HG03354 (cell line): ENCODE data around the gene CD79B.

Experiments
- ATAC-seq: cut with Tn5 transposase; IDR thresholded peaks from one replicate; pipeline ENCODE4 v1.9.1; 2021; ENCODE audit warnings: mild to moderate bottlenecking; ENCODE audit not compliant: unreplicated experiment, poor library complexity, severe bottlenecking

The CD79B gene

GRCh38 chr17:63955232-63955631, 23.1 kb upstream of the CD79B start:
- no peak for ATAC-seq

DNA sequence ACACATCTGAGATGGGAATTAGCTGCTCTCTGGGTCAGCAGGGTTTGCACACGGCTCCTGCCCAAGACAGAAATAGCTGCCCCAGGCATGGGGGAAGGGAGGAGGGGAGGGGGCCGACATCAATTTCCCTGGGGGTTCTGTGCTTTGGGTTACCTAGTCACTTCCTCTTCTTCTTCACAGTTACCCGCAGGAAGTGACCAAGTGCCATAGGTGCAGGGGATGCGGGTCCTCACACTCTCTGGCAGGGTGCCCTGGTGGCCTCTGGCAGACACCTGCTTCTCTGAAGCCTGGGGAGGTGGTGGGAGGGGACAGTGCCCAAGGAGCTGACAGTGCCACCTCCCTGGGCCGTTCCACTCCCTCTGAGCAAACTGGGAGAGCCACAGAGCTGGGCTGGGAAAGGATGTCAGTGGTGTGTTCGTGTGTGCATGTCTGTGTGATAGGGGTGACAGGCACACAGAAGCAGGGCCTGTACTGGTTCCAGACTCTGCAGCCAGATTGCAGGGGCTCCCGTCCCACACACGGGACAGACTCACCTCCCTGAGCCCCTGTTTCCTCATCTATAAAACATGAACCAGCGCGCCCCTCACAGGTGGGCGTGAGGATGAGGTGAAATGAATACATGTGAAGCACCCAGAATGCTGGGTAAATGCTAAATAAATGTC, 22.4 kb upstream of the CD79B start:
- ATAC-seq: peak; percentile 67

- ATAC-seq: no peak
Measured at GRCh38 chr17:63950940-63951907, 19.1 kb upstream of the CD79B start.

GRCh38 chr17:63949576-63950250, 17.6 kb upstream of the CD79B start:
- no peak for ATAC-seq

GRCh38 chr17:63948521-63948920, 16.4 kb upstream of the CD79B start:
- no peak for ATAC-seq

DNA sequence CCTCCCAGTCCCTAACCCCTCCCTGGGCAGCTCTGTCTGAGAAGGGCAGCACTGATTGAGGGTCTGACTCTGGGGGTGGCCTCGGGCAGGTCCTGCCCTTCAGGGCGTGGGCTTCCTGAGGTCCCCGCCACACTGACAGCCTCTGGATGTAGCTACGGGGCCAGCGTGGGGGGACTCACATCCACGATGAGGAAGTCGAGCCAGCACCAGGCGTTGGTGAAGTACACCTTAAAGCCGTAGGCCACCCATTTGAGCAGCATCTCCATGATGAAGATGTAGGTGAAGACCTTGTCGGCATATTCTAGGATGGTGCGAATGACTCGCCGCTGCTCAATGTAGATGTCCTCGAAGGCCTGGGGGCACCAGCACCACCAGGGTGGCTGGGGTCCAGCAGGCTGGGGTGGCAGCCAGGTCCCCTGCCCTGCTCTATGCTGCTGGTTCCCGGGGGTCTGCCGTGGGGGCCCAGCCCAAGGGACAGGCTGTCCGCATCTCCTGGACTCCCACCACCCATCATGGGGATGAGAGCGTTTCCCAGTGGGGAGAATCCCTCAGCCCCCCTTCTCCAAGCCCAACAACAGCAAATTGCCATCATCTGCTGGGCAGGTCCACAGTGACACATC, 15.7 kb upstream of the CD79B start:
- no peak for ATAC-seq

GRCh38 chr17:63946440-63947363, 14.6 kb upstream of the CD79B start:
- peak; percentile 77 for ATAC-seq

GRCh38 chr17:63945784-63946439, 13.8 kb upstream of the CD79B start:
- peak; percentile 47 for ATAC-seq

DNA sequence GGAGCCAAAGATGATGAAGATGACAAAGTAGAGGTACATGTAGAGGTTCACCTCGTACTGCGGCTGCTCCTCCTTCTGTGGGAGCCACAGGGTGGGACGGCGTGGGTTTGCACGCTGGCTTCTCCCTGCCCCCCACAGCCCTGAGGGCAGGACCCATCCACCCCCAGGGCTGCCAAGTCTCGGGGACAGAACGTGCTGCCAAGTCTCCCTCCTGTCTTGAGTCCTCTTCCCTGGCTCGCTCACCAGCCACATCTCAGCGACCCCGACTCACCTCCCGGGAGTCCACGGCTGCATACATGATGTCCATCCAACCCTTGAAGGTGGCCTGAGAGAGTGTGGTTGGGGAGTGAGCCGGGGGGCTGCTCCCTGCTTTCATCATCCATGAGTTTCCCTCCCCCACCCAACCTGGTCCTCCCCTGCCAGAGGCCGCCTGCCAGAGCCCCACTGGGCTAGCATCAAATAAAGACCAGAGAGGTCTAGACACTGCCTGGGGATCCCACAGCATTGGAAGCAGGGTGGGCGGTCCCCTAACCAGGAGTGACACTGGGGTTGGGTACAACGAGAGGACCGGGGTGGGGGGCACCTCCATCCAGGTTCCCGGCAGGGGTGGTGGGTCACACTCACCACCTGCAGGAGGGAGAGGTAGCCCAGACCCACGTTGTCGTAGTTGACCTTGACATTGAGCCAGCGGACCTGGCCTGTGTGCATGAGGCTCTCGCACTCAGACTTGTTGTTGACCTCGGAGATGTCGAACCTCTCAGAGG, 12.8 kb upstream of the CD79B start:
- ATAC-seq: no peak

DNA sequence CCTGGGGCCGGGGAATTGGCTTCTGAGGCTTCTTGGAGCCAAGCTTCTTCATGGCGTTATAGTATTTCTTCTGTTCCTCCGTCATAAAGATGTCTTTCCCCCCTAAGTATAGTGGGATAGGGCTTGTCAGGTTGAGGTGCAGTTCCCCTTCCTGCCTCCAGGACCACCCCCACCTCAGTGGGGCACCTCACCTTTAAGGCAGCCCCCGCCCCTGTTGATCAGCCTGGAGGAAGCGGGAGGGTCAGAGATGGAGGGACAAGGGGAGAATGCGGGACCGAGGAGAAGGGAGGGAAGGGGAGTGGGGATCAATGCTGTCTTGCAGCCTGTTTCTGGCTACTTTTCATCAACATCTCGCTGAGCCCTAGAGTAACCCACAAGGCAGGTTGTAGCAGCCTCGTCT, 11.6 kb upstream of the CD79B start:
- no peak for ATAC-seq

GRCh38 chr17:63942309-63942985, 10.3 kb upstream of the CD79B start:
- no peak for ATAC-seq

DNA sequence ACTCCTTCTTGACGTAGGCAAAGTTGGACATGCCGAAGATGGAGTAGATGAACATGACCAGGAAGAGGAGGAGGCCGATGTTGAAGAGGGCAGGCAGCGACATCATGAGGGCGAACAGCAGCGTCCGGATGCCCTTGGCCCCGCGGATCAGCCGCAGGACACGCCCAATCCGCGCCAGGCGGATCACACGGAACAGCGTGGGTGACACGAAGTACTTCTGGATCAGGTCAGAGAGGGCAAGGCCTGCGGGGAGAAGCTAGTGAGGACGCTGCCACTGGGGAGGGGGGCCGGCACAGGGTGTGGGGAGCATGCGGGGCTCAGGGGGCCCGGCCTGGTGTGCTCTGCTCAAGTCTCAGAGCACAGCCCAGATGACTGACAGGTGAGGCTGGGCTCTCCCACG, 9.6 kb upstream of the CD79B start:
- no peak for ATAC-seq

DNA sequence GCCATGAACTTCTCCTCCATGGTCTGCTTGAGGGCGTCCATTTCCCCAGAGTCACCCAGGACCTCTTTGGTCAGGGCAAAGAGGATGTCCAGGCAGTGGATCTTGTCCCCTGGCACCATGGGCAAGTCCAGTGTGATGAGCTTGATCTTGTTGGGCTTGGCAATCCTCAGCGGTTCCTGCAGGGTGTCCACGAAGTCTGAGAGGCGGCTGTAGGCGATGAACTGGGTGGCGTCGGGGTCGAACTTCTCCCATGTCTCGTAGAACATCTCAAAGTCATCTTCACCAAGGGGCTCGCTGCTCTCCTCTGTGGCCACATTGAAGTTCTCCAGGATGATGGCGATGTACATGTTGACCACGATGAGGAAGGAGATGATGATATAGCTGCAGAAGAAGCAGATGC, 9.0 kb upstream of the CD79B start:
- no peak for ATAC-seq

GRCh38 chr17:63940584-63940983, 8.5 kb upstream of the CD79B start:
- ATAC-seq: no peak

DNA sequence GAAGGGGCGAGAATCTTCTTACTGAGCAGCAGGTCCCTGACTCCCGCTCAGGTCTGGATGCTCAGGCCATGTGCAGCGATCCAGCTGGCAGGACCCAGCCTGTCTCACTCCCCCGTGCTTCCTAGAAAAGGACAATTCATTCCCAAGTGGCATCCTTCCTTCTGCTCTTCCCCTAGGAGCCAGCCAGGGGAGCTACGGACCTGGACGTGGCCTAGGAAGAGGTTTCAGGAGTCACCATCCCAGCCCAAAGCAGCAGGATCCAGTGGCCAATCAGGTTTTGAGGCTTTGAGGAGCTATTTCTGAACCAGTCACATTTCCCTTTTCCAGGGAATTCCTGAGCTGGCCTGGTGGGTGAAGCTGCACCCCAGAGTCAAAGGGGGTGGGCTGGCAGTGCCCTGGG, 7.8 kb upstream of the CD79B start:
- no peak for ATAC-seq

GRCh38 chr17:63939401-63939800, 7.3 kb upstream of the CD79B start:
- no peak for ATAC-seq

DNA sequence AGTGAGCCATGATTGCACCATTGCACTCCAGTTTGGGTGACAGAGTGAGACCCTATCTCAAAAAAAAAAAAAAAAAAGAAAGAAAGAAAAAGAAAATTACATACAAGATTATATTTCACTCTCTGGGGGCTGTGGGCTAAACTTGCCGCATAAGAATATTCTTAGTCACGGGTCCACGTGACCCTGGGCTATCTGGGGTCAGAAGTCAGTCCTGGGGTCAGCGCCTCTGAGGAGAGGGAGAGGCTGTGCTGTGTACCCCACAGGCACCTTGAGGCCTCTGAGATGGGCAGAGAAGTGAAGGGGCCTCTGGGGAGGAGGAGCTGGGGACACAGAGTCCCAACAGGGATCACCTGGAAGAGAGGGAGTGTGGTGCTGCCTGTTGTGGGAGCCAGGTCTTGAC, 5.8 kb upstream of the CD79B start:
- ATAC-seq: no peak
